Mammary epithelial cell (primary cell): ENCODE measurements around the gene MYL12A.

Experiments
- EZH2 ChIP-seq: IDR thresholded peaks from 2 replicates; pipeline ENCODE4 v1.6.1; 2012; ENCODE audit warnings: low read length, inconsistent platforms, borderline replicate concordance
- TF ChIP-seq, protein P1 (sequence below), 2 donors: IDR thresholded peaks in 1 of 2; conservative IDR thresholded peaks in 1 of 2; 2 replicates each; pipeline ENCODE4 v1.5.1; 2011 to 2012; ENCODE audit warnings: inconsistent platforms in 2 of 2, low read length in 2 of 2, mild to moderate bottlenecking in 2 of 2, control low read depth in 1 of 2, low read depth in 1 of 2; ENCODE audit not compliant: insufficient read depth in 1 of 2; ENCODE audit errors: extremely low read depth in 1 of 2

DNA sequence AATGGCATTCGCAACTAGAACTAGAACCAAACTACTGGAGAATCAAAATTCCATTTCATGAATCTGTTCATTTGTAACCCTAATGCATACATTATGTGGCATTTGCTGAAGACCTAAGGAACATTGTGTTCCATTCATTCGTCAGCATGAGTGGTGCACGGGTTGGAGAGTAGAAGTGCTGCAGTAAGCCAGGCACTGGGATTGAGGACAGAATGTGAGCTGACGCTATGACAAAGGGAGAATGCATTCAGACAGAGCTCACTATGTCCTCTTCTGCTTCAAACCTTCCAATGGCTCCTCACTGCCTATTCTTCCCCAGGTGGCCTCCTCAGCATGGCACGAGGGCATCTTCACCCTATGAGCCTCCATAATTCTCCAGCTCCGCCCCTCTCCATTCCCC, 21.6 kb upstream of the MYL12A start:
- no peak for TF ChIP-seq EZH2
- TF ChIP-seq, protein P1, sequence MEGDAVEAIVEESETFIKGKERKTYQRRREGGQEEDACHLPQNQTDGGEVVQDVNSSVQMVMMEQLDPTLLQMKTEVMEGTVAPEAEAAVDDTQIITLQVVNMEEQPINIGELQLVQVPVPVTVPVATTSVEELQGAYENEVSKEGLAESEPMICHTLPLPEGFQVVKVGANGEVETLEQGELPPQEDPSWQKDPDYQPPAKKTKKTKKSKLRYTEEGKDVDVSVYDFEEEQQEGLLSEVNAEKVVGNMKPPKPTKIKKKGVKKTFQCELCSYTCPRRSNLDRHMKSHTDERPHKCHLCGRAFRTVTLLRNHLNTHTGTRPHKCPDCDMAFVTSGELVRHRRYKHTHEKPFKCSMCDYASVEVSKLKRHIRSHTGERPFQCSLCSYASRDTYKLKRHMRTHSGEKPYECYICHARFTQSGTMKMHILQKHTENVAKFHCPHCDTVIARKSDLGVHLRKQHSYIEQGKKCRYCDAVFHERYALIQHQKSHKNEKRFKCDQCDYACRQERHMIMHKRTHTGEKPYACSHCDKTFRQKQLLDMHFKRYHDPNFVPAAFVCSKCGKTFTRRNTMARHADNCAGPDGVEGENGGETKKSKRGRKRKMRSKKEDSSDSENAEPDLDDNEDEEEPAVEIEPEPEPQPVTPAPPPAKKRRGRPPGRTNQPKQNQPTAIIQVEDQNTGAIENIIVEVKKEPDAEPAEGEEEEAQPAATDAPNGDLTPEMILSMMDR (conservative IDR thresholded peaks at IDR 0.05 in 1 of 2, IDR thresholded peaks at IDR 0.05 in 1 of 2; ENCODE audit: extremely low read depth in 1 of 2, insufficient read depth in 1 of 2, low read depth in 1 of 2, low read length in 2 of 2): no peak
